Measurements from ENCODE around the gene H6PD.

GRCh38 chr1:9305216-9305615 is 70.6 kb downstream of the H6PD start:
- TF ChIP-seq CTCF (conservative IDR thresholded peaks at IDR 0.05; ENCODE audit: low read depth in 2 of 2) (no peak), POLR2AphosphoS5 (IDR thresholded peaks at IDR 0.05; ENCODE audit: low read depth) (no peak), EZH2 (IDR thresholded peaks at IDR 0.05; ENCODE audit: low read depth, unreplicated experiment) (no peak), EZH2phosphoT487 (IDR thresholded peaks at IDR 0.05; ENCODE audit: unreplicated experiment) (no peak), STAT1 (IDR thresholded peaks at IDR 0.05; ENCODE audit: unreplicated experiment) (no peak), ZNF114 (CRISPR knock-in tag; IDR thresholded peaks at IDR 0.05) (no peak), CREB1 (CRISPR knock-in tag; IDR thresholded peaks at IDR 0.05; ENCODE audit: low read depth) (no peak), JUNB (IDR thresholded peaks at IDR 0.05; ENCODE audit: unreplicated experiment) (no peak), ZNF331 (CRISPR knock-in tag; IDR thresholded peaks at IDR 0.05; ENCODE audit: low read depth) (no peak), NANOG (IDR thresholded peaks at IDR 0.05; ENCODE audit: borderline replicate concordance) (no peak)
- TF ChIP-seq, protein P1, sequence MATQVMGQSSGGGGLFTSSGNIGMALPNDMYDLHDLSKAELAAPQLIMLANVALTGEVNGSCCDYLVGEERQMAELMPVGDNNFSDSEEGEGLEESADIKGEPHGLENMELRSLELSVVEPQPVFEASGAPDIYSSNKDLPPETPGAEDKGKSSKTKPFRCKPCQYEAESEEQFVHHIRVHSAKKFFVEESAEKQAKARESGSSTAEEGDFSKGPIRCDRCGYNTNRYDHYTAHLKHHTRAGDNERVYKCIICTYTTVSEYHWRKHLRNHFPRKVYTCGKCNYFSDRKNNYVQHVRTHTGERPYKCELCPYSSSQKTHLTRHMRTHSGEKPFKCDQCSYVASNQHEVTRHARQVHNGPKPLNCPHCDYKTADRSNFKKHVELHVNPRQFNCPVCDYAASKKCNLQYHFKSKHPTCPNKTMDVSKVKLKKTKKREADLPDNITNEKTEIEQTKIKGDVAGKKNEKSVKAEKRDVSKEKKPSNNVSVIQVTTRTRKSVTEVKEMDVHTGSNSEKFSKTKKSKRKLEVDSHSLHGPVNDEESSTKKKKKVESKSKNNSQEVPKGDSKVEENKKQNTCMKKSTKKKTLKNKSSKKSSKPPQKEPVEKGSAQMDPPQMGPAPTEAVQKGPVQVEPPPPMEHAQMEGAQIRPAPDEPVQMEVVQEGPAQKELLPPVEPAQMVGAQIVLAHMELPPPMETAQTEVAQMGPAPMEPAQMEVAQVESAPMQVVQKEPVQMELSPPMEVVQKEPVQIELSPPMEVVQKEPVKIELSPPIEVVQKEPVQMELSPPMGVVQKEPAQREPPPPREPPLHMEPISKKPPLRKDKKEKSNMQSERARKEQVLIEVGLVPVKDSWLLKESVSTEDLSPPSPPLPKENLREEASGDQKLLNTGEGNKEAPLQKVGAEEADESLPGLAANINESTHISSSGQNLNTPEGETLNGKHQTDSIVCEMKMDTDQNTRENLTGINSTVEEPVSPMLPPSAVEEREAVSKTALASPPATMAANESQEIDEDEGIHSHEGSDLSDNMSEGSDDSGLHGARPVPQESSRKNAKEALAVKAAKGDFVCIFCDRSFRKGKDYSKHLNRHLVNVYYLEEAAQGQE (IDR thresholded peaks at IDR 0.05; ENCODE audit: unreplicated experiment): no peak
- TF ChIP-seq, protein P2, sequence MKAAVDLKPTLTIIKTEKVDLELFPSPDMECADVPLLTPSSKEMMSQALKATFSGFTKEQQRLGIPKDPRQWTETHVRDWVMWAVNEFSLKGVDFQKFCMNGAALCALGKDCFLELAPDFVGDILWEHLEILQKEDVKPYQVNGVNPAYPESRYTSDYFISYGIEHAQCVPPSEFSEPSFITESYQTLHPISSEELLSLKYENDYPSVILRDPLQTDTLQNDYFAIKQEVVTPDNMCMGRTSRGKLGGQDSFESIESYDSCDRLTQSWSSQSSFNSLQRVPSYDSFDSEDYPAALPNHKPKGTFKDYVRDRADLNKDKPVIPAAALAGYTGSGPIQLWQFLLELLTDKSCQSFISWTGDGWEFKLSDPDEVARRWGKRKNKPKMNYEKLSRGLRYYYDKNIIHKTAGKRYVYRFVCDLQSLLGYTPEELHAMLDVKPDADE (IDR thresholded peaks at IDR 0.05): no peak
